ENCODE results near the gene BHLHE23. TPM values are rescaled to one million over a fixed set of nuclear protein-coding genes. Genes with fewer than 3 reads are reported as not detected.

BHLHE23 gene
- total and polyA plus RNA-seq, 4 donors: not detected

- ATAC-seq (ENCODE audit: insufficient read depth, low FRiP score) (no peak), DNase-seq (no peak)
- H3K36me3 ChIP-seq (ENCODE audit: control insufficient read depth in 4 of 4, insufficient read depth in 4 of 4, low read length in 4 of 4): no peaks in the 10 kb centered on the region
- H3K27me3 ChIP-seq (ENCODE audit: control insufficient read depth in 3 of 3, insufficient read depth in 3 of 3, low read length in 2 of 3): peaks cover 0 to 26% (median 22%) of the 10 kb centered on the region in 3 donors
- 74 to 77% methylated on average over 8 of the region's 8 CpGs for WGBS, 2 donors
- peaks cover 0 to 3% (median 0%) of the 10 kb centered on the region in 5 donors for H3K4me1 ChIP-seq (ENCODE audit: control insufficient read depth in 5 of 5, insufficient read depth in 5 of 5, low read length in 5 of 5)
- H3K27ac ChIP-seq (ENCODE audit: low read depth in 1 of 2, low read length in 1 of 2): no peak overlapping the region
- no peak overlapping the region for H3K9ac ChIP-seq (ENCODE audit: insufficient read depth in 1 of 2, low read length in 2 of 2)
- no peak overlapping the region for H3K4me3 ChIP-seq
- no peaks in the 10 kb centered on the region for H3K9me3 ChIP-seq (ENCODE audit: control insufficient read depth in 4 of 4, insufficient read depth in 3 of 4, low read length in 3 of 4)
- no peak for TF ChIP-seq CTCF (IDR thresholded peaks at IDR 0.05; ENCODE audit: control extremely low read depth, extremely low read depth)
Measured at GRCh38 chr20:62969939-62970306, 36.8 kb downstream of the BHLHE23 start.

GRCh38 chr20:62969179-62969760, 37.5 kb downstream of the BHLHE23 start:
- H3K36me3 ChIP-seq (ENCODE audit: control insufficient read depth in 4 of 4, insufficient read depth in 4 of 4, low read length in 4 of 4): no peaks in the 10 kb centered on the region
- peaks cover 0 to 20% (median 16%) of the 10 kb centered on the region in 3 donors for H3K27me3 ChIP-seq (ENCODE audit: control insufficient read depth in 3 of 3, insufficient read depth in 3 of 3, low read length in 2 of 3)
- 46 to 53% methylated on average over 16 of the region's 16 CpGs for WGBS, 2 donors
- H3K9me3 ChIP-seq (ENCODE audit: control insufficient read depth in 4 of 4, insufficient read depth in 3 of 4, low read length in 3 of 4): no peaks in the 10 kb centered on the region
- no peak overlapping the region for H3K27ac ChIP-seq (ENCODE audit: low read depth in 1 of 2, low read length in 1 of 2)
- H3K4me1 ChIP-seq (ENCODE audit: control insufficient read depth in 5 of 5, insufficient read depth in 5 of 5, low read length in 5 of 5): peaks cover 0 to 3% (median 0%) of the 10 kb centered on the region in 5 donors
- ATAC-seq (ENCODE audit: insufficient read depth, low FRiP score) (no peak), DNase-seq (peak in 1 of 3 donors; percentile 18)
- no peak overlapping the region for H3K4me3 ChIP-seq
- TF ChIP-seq CTCF (IDR thresholded peaks at IDR 0.05; ENCODE audit: control extremely low read depth, extremely low read depth): no peak
- H3K9ac ChIP-seq (ENCODE audit: insufficient read depth in 1 of 2, low read length in 2 of 2): no peak overlapping the region

GRCh38 chr20:62968378-62969178, 38.2 kb downstream of the BHLHE23 start:
- ATAC-seq (ENCODE audit: insufficient read depth, low FRiP score) (no peak), DNase-seq (no peak)
- no peak overlapping the region for H3K4me3 ChIP-seq
- peaks cover 0 to 4% (median 0%) of the 10 kb centered on the region in 4 donors for H3K36me3 ChIP-seq (ENCODE audit: control insufficient read depth in 4 of 4, insufficient read depth in 4 of 4, low read length in 4 of 4)
- H3K27ac ChIP-seq (ENCODE audit: low read depth in 1 of 2, low read length in 1 of 2): no peak overlapping the region
- no peak overlapping the region for H3K9ac ChIP-seq (ENCODE audit: insufficient read depth in 1 of 2, low read length in 2 of 2)
- 71 to 75% methylated on average over 21 of the region's 21 CpGs for WGBS, 2 donors
- peaks cover 0 to 15% (median 11%) of the 10 kb centered on the region in 3 donors for H3K27me3 ChIP-seq (ENCODE audit: control insufficient read depth in 3 of 3, insufficient read depth in 3 of 3, low read length in 2 of 3)
- no peaks in the 10 kb centered on the region for H3K9me3 ChIP-seq (ENCODE audit: control insufficient read depth in 4 of 4, insufficient read depth in 3 of 4, low read length in 3 of 4)
- peaks cover 0 to 3% (median 0%) of the 10 kb centered on the region in 5 donors for H3K4me1 ChIP-seq (ENCODE audit: control insufficient read depth in 5 of 5, insufficient read depth in 5 of 5, low read length in 5 of 5)
- no peak for TF ChIP-seq CTCF (IDR thresholded peaks at IDR 0.05; ENCODE audit: control extremely low read depth, extremely low read depth)
